ENCODE data around the gene VAPA.

GRCh38 chr18:9890196-9890595 is 23.6 kb upstream of the VAPA start:
- TF ChIP-seq TAF1 (IDR thresholded peaks at IDR 0.05; ENCODE audit: control insufficient read depth, extremely low read depth, insufficient read depth, low read length, severe bottlenecking), result no peak
- TF ChIP-seq ZBTB40 (IDR thresholded peaks at IDR 0.05), result no peak
- no peak for TF ChIP-seq ZBTB40 (CRISPR knock-in tag; IDR thresholded peaks at IDR 0.05)
